ENCODE measurements around the gene ACP4.

The ACP4 gene

GRCh38 chr19:50797429-50797780, 7.2 kb downstream of the ACP4 start:
- no peak for DNase-seq (ENCODE audit: low spot score)
- peak overlapping the region; percentile 63 for H3K27ac ChIP-seq
- CTCF ChIA-PET: interaction anchor here (1.3 to 1.5 kb wide), 2 partner anchors 125 to 219 kb away, joined by 3 to 5 read pairs; no protein-coding TSS in a partner anchor
- no peak for TF ChIP-seq CTCF (conservative IDR thresholded peaks at IDR 0.05; ENCODE audit: low read depth)
- POLR2A ChIA-PET (ENCODE audit: low non-redundant PET): interaction anchor here (0.6 kb wide), 1 partner anchor 928 kb away, joined by 3 read pairs; no protein-coding TSS in a partner anchor

- CTCF ChIA-PET: interaction anchor here (1.3 to 1.5 kb wide), 2 partner anchors 124 to 219 kb away, joined by 3 to 5 read pairs; no protein-coding TSS in a partner anchor
Measured at GRCh38 chr19:50797781-50798658, 7.8 kb downstream of the ACP4 start.

GRCh38 chr19:50798659-50799546, 8.7 kb downstream of the ACP4 start:
- POLR2A ChIA-PET (ENCODE audit: low non-redundant PET): no interaction called here
- H3K27ac ChIP-seq: peak overlapping the region; percentile 63
- CTCF ChIA-PET: no interaction called here
- no peak for TF ChIP-seq CTCF (conservative IDR thresholded peaks at IDR 0.05; ENCODE audit: low read depth)
- DNase-seq (ENCODE audit: low spot score): no peak

More at GRCh38 chr19:50797781-50798658, 7.8 kb downstream of the ACP4 start:
- peak overlapping the region; percentile 63 for H3K27ac ChIP-seq
- POLR2A ChIA-PET (ENCODE audit: low non-redundant PET): interaction anchor here (0.6 kb wide), 1 partner anchor 928 kb away, joined by 3 read pairs; no protein-coding TSS in a partner anchor
- TF ChIP-seq CTCF (conservative IDR thresholded peaks at IDR 0.05; ENCODE audit: low read depth): no peak
- no peak for DNase-seq (ENCODE audit: low spot score)

- no peak for DNase-seq (ENCODE audit: low spot score)
- POLR2A ChIA-PET (ENCODE audit: low non-redundant PET): no interaction called here
- CTCF ChIA-PET: no interaction called here
- TF ChIP-seq CTCF (conservative IDR thresholded peaks at IDR 0.05; ENCODE audit: low read depth): no peak
- H3K27ac ChIP-seq: peak overlapping the region; percentile 63
Measured at GRCh38 chr19:50799547-50799851, 9.3 kb downstream of the ACP4 start.

- no peak for DNase-seq (ENCODE audit: low spot score)
- CTCF ChIA-PET: interaction anchor here (0.6 to 1.0 kb wide), 3 partner anchors 97 to 209 kb away, joined by 3 to 7 read pairs (median 3); no protein-coding TSS in a partner anchor
- POLR2A ChIA-PET (ENCODE audit: low non-redundant PET): no interaction called here
- TF ChIP-seq CTCF (conservative IDR thresholded peaks at IDR 0.05; ENCODE audit: low read depth): no peak
- peak overlapping the region; percentile 60 for H3K27ac ChIP-seq
Measured at GRCh38 chr19:50801107-50801506, 10.9 kb downstream of the ACP4 start.

All from RWPE1 (cell line).